Activated naive CD4-positive, alpha-beta T cell treated with anti-CD3 and anti-CD28 coated beads, Interleukin-2, amount 50 U/mL, for 16 hours (primary cell): ENCODE results near the gene SAT1.

Source experiments
- DNase-seq: peaks from one replicate; pipeline ENCODE4 v3.0.0-alpha.2; 2020

Gene SAT1

GRCh38 chrX:23779025-23779424 is 3.9 kb upstream of the SAT1 start:
- no peak for DNase-seq

DNA sequence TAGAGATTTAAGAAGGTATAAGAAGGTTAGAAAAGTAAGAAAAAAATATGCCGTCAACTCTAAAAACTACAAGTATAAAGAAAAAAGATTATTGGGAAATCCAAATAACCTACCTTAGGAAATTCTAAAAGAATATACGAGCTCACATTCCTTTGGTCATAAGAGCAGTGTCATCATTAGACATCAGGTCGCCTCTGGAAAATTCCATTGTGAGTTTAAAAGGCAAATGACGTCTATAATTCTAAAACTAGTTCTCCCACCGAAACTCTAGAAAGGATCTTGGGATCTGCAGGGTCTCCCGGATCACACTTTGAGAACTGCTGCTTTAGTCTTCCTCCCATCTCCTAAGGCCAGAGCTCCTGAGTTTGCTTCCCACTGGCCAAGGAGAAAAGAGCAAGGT is 518 bp upstream of the SAT1 start:
- no peak for DNase-seq

GRCh38 chrX:23783589-23784469 is 856 bp downstream of the SAT1 start:
- DNase-seq = no peak

DNA sequence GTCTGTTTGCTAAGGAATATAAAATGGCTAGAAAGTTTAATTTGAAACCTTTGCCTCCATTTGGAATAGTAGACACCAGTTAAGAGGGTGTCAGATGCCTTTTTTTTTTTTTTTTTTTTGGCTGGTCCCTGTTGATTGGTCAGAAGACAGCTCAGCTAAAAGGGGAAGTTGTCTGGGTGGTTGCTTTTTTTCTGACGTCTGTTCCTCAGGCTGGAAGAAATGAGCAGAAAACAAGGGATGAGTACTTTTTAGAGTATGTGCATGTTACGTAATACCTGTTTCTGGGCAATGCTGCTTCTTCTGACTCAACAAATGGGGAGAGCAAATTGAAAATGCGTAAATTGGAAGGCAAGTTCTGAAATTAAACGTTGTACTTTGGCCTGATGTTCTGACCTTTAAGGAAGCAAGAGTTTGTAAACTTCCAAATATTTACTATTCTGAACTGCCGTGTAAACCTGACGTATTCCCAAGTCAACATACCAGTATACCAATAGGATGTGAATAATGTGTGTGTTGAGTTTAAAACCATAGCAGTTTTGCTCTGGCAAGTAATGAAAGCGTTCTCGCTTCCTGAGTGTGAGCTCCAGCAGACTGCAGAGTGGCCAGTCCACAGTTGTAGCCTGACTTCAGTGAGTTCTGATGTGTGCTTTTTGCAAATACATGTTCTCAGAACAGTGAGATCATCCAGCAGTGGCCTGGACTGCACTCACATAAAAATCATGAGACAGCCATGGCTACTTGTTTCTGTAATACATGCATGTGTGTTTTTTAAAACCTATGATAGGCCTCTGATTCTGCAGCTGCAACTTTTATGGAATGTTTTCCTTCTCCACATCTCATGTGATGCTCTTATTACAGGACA is 1.7 kb downstream of the SAT1 start:
- no peak for DNase-seq

GRCh38 chrX:23785580-23785979 is 2.6 kb downstream of the SAT1 start:
- DNase-seq = no peak

DNA sequence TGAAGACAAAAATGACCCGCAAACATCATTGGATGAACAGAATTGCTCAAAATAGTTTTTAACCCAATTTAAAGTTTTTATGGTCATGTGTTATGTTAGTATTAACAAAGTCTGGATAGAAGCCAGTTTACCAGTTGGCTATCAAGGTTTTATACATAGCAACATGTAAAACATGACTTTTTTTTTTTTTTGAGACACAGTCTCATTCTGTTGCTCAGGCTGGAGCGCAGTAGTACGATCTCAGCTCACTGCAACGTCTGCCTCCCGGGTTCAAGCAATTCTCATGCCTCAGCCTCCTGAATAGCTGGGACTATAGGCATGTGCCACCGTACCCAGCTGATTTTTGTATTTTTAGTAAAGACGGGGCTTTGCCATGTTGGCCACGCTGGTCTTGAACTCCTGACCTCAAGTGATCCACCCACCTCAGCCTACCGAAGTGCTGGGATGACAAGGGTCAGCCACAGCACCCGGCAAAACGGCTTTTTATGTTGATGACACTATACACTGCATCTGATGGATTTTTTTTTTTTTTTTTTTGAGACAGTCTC is 3.4 kb downstream of the SAT1 start:
- no peak for DNase-seq

GRCh38 chrX:23787745-23788118 is 4.8 kb downstream of the SAT1 start:
- DNase-seq = no peak

DNA sequence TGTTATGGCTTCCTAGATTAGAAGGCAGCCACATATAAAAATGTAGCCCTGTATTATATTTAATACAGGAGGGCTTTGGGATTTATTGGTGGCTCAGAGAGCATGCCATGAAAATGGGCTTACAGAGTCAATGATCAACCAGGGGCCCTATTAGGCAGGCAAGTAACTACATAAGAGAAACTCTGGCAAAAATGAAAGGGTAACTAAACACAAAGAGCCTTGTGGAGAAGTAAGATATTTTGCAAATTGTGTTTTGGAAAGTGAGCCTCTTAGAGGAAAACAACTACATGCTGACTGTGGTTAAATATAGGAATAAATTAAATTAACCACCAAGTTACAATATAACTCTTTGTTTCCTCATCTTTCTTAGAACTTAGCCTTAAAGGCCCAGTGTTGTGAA is 5.5 kb downstream of the SAT1 start:
- DNase-seq = no peak

DNA sequence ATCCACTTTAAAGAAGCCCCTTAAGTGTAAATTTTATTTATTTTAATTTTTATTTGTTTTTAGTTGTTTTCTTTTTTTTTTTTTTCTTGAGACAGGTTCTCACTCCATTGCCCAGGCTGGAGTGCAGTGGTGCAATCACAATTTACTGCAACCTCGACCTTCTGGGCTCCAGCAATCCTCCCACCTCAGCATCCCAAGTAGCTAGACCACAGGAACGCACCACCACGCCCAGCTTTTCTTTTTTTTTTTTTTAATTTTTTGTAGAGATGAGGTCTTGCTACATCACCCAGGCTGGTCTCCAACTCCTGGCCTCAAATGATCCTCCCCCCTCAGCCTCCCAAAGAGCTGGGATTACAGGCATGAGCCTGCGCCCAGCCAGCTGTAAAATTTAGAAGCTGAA is 6.0 kb downstream of the SAT1 start:
- DNase-seq = no peak

DNA sequence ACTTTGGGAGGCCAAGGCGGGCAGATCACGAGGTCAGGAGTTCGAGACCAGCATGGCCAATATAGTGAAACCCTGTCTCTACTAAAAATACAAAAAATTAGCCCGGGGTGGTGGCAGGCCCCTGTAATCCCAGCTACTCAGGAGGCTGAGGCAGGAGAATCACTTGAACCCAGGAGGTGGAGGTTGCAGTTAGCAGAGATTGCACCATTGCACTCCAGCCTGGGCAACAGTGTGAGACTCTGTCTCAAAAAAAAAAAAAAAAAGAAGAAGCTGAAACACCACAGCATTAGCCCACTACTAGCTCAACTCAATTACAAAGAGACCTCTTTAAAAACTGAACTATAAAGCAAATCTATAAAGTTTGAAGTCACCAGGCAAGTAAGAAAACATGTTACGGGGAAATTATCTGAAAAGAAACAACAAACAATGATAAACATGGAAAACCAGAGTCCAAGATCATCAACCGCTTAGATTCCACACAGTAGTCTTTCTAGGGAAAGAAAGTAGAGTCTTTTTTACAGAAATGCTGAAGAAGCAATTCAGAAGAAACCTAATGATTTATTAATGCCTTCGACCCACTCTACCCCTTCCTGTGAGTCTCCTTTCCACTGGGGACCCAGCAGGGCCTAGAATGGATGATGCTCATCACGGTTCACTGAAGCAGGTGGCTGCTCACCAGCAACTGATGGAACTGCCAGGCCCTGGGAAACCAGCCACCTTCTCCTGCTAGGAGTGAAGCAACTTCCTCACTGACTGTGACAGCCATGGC is 6.6 kb downstream of the SAT1 start:
- no peak for DNase-seq

GRCh38 chrX:23790155-23790497 is 7.2 kb downstream of the SAT1 start:
- no peak for DNase-seq

- no peak for DNase-seq
These were observed 10.0 kb downstream of the SAT1 start for GRCh38 chrX:23792861-23793553.

DNA sequence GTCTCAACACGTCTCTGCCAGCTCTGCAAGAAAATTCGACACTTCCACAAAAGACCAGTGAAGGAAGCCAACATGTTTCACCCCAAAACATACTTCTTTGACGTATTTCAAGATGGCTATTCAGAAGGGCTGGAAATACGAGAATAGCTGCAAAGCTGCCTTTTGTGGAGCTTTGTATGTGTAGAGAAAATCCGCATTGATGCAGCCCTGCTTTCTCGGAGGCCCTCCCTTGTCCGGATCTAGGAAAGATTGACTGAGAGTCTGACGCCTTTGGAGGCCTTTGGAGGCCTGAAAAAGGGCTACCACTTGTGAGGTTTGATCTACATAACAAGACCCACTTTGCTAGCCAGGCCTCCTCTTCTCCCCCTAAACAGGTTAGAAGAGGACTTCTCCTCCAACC is 12.2 kb downstream of the SAT1 start:
- no peak for DNase-seq

GRCh38 chrX:23797371-23798128 is 14.6 kb downstream of the SAT1 start:
- no peak for DNase-seq

GRCh38 chrX:23799469-23800065 is 16.6 kb downstream of the SAT1 start:
- no peak for DNase-seq

DNA sequence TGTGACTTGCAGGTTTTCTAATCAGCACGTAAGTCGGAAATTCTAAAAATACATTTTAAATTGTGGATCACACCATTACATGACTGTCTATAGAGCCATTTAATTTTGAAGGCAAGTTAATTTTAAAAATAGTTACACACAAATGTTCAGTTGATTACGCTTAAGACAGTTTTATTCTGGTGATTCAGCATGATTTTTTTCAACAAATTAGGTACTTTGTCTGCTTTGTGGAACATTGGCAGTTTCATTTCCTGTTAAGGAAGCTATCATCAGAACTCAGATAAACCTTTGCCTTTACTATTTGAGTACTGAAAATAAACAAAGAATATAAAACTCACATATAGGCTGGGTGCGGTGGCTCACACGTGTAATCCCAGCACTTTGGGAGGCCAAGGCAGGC is 19.5 kb downstream of the SAT1 start:
- no peak for DNase-seq

GRCh38 chrX:23803931-23804381 is 21.0 kb downstream of the SAT1 start:
- DNase-seq = no peak

DNA sequence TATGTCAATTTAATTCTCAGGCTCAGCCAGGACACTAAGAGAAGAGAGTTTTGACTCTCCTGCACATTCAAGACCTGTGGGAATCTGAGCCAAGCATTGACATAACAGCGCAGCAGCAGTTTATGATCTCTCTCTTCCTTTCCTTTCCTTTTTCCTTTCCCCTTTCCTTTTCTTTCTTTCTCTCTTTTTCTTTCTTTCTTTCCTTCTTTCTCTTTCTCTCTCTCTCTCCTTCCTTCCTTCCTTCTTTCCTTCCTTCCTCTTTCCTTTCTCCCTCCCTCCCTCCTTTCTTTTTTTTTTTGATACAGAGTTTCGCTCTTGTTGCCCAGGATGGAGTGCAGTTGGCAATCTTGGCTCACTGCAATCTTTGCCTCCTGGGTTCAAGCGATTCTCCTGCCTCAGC is 21.6 kb downstream of the SAT1 start:
- DNase-seq = no peak

- no peak for DNase-seq
These were observed 22.4 kb downstream of the SAT1 start for GRCh38 chrX:23805389-23805788.

DNA sequence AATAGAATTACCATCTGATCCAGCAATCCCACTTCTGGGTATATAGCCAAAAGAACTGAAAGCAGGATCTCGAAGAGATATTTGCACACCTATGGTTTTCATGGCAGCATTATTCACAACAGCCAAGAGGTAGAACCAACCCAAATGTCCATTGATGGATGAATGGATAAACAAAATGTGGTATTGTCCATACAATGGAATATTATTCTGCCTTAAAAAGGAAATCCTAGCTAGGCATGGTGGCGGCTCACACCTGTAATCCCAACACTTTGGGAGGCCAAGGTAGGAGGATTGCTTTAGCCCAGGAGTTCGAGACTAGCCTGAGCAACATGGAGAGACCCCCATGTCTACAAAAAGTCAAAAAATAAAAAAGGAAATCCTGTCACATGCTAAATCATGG is 27.3 kb downstream of the SAT1 start:
- DNase-seq = no peak

GRCh38 chrX:23811108-23811651 is 28.2 kb downstream of the SAT1 start:
- no peak for DNase-seq
